ENCODE measurements around the gene TAF1B.

- TF ChIP-seq CTCF (conservative IDR thresholded peaks at IDR 0.05) (no peak), EZH2 (IDR thresholded peaks at IDR 0.05; ENCODE audit: low read depth) (no peak)
These were observed 35.5 kb upstream of the TAF1B start for GRCh38 chr2:9807555-9808305.
